SW480 (cell line): ENCODE measurements around the gene ZNF112.

ENCODE experiments used
- DNase-seq: peaks from one replicate; pipeline ENCODE4 v3.0.0-alpha.2; 2016; ENCODE audit warnings: low spot score

Gene ZNF112

GRCh38 chr19:44280916-44281315 is 75.6 kb downstream of the ZNF112 start:
- no peak for DNase-seq

GRCh38 chr19:44278181-44278690 is 78.2 kb downstream of the ZNF112 start:
- DNase-seq = no peak

- DNase-seq = no peak
Observed at GRCh38 chr19:44277331-44277730, 79.1 kb downstream of the ZNF112 start.
